Activated T-helper 1 cell treated with Interleukin-2 at 50 U/mL for 16 hours (primary cell): ENCODE results near the gene MOBP.

ENCODE experiments used
- DNase-seq: peaks from one replicate; pipeline ENCODE4 v3.0.0-alpha.2; 2020; ENCODE audit warnings: low read depth

MOBP gene

DNA sequence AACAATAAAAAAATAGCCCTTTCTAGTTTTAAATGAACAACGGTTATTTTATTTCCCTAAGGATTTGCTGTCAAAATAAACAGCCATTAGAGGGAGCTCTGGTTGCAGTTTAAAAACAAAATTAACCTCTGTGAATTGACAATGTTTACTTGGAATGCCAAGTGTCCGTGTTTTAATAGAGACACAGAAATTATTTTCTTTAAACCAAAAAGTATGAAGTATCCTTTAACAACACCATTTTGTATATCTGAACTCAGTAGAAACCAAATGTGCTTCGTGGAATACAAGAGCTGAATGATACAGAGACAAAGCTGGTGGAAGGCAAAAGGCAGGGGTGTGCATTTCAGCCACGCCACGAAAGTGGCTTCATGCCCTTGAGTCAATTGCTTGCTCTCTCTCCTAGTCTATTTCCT is 74.4 kb downstream of the MOBP start:
- no peak for DNase-seq

DNA sequence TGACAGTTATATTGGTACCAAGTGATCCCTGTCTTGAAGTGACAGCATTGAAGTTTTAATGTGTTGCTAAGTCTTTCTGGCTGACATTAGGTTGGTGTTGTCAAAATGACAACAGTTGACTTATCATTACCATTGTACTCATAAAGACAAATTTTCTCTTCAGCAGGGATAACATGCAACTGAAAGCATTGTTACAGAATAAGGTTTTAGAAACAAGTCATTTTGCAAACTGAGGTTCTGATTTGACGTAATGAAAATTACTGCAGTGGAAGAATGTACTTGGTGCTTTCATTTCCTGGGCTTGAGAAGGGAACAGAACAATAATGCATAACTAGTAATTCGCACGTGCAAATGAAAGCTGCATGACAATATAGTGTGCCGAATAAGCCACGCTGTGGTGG is 75.1 kb downstream of the MOBP start:
- no peak for DNase-seq

DNA sequence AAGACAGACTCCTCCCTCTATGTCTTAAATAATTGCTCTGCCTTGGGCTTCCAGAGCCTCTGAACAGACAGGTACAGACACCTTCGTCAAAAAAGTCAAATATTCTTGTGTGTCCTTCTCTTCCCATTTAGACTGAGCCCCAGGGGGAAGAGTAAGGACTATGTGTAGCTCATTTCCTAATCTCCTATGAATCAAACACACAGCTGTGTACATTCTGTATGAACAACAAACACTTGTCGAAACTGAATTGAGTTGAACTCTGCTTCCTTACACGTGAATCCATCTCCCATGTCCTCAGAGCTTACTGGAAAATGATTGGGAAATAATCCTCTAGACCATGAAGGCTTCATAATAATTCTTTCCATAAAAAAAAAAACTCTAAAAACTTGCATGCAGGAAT is 80.8 kb downstream of the MOBP start:
- no peak for DNase-seq

DNA sequence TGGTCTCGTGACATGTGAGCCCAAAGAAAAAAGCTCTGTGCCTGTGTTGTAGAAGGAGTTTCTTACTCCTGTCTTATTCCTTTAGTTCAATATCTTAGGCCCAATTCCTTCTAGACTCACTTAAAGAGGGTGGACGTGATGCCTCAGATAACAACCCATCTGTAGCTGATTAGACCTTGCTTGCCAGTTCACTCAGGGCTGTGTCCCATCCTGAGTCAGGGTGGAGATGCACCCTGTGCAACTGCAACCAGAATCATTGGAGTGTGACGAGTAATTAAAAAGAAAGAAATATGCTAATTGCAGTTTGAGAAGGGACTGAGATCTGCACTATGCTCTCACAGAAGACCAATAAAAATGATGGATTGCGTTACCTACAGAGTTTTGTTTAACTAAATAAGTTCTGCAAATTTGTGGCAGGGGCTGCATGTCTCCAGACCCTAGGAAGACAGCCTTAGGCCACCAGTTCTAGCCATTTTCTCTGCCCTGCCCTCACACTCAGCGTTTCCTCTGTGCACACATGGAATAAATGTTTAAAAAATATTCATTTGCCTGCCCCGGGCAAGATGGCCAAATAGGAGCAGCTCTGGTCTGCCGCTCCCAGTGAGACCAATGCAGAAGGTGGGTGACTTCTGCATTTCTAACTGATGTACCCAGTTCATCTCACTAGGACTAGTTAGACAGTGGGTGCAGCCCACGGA is 83.0 kb downstream of the MOBP start:
- no peak for DNase-seq
